WERI-Rb-1 (cell line): Measurements from ENCODE around the gene ADARB2.

Experiments used
- DNase-seq: peaks from one replicate; pipeline ENCODE4 v3.0.0-alpha.2; 2020
- H3K27ac ChIP-seq: fragments of 250-450 bp; sonication (Bioruptor Pico); 2 replicates; pipeline ENCODE4 v1.5.1; 2020; ENCODE audit warnings: mild to moderate bottlenecking, moderate library complexity
- H3K27me3 ChIP-seq: fragments of 250-450 bp; sonication (Bioruptor Pico); 2 replicates; pipeline ENCODE4 v1.5.1; 2021; ENCODE audit warnings: mild to moderate bottlenecking, low read depth, moderate library complexity; ENCODE audit not compliant: insufficient read depth, severe bottlenecking
- H3K36me3 ChIP-seq: fragments of 250-450 bp; sonication (Bioruptor Pico); 2 replicates; pipeline ENCODE4 v1.5.1; 2020; ENCODE audit warnings: mild to moderate bottlenecking, moderate library complexity
- H3K4me3 ChIP-seq: 2 replicates; pipeline ENCODE4 v1.5.1; 2011; ENCODE audit warnings: low read depth, mild to moderate bottlenecking, control low read depth, low read length
- H3K9me3 ChIP-seq: fragments of 250-450 bp; sonication (Bioruptor Pico); 2 replicates; pipeline ENCODE4 v1.5.1; 2021; ENCODE audit warnings: mild to moderate bottlenecking, moderate library complexity; ENCODE audit not compliant: severe bottlenecking
- TF ChIP-seq, protein P1 (sequence below): IDR thresholded peaks from 2 replicates; pipeline ENCODE4 v1.5.1; 2011; ENCODE audit warnings: low read depth, mild to moderate bottlenecking, control low read depth, inconsistent platforms, low read length

The ADARB2 gene

DNA sequence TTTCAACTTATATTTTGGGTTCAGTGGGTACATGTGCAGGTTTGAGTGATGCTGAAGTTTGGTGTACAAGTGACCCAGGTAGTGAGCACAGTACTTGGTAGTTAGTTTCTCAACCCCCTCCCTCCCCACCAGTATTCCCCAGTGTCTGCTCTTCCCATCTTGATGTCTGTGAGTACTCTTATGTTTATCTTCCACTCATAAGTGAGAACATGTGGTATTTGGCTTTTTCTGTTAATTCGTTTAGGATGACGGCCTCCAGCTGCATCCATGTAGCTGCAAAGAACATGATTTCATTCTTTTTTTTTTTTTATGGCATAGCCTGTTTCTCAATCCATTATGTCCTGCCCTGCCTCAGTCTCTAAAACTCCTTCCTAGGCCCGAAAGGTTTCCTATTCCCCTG is 459.0 kb downstream of the ADARB2 start:
- no peaks in the 10 kb centered on the region for H3K27me3 ChIP-seq
- no peak overlapping the region for H3K27ac ChIP-seq
- H3K4me3 ChIP-seq = no peak overlapping the region

DNA sequence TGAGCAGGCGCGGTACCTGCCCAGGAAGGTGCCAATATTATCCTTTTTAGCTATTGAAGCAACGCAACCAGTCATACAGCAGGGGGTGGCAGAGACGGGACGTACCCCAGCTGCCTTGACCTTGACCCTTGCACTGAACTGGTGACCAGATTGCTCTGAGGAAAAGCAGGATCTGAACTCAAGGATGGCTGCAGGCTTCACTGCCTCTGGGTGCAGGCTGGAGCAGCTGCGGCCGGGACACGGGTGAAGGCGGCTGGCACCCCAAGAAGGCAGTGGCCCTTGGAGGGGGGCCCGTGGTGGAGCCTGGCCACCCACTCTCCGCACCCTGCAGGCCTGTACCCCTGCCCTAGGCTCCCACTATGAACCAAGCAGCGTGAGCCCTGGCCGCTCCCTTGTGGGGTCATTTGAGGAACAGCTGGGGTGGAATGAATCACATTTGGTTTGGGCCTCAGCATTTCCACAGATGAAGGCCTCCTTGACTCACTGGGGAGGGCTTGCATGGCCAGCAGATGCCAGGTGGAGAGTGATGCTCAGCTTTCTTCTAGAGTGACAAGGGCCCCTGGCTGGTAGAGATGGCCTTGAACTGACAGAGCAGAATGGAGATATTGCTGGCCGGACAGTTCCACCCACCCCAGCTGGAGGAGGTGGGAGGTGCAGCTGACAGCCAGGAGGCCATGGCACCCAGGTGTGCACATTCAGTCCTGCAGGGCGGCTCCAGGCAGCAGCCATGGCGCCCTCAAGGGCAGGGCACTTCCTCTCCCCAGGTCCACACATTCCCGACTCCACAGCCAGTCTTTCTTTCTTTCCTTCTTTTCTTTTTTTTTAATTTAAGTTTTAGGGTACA is 462.4 kb downstream of the ADARB2 start:
- Histone ChIP-seq H3K9me3 (no peaks in the 10 kb centered on the region), H3K36me3 (no peaks in the 10 kb centered on the region), H3K27ac (no peak overlapping the region), H3K27me3 (peaks cover 5% of the 10 kb centered on the region), H3K4me3 (no peak overlapping the region)
- no peak for DNase-seq
- TF ChIP-seq, protein P1, sequence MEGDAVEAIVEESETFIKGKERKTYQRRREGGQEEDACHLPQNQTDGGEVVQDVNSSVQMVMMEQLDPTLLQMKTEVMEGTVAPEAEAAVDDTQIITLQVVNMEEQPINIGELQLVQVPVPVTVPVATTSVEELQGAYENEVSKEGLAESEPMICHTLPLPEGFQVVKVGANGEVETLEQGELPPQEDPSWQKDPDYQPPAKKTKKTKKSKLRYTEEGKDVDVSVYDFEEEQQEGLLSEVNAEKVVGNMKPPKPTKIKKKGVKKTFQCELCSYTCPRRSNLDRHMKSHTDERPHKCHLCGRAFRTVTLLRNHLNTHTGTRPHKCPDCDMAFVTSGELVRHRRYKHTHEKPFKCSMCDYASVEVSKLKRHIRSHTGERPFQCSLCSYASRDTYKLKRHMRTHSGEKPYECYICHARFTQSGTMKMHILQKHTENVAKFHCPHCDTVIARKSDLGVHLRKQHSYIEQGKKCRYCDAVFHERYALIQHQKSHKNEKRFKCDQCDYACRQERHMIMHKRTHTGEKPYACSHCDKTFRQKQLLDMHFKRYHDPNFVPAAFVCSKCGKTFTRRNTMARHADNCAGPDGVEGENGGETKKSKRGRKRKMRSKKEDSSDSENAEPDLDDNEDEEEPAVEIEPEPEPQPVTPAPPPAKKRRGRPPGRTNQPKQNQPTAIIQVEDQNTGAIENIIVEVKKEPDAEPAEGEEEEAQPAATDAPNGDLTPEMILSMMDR = no peak

More for the DNA sequence above, 459.0 kb downstream of the ADARB2 start:
- no peak for DNase-seq
- TF ChIP-seq, protein P1 = no peak
- H3K9me3 ChIP-seq = no peaks in the 10 kb centered on the region
- H3K36me3 ChIP-seq = no peaks in the 10 kb centered on the region

DNA sequence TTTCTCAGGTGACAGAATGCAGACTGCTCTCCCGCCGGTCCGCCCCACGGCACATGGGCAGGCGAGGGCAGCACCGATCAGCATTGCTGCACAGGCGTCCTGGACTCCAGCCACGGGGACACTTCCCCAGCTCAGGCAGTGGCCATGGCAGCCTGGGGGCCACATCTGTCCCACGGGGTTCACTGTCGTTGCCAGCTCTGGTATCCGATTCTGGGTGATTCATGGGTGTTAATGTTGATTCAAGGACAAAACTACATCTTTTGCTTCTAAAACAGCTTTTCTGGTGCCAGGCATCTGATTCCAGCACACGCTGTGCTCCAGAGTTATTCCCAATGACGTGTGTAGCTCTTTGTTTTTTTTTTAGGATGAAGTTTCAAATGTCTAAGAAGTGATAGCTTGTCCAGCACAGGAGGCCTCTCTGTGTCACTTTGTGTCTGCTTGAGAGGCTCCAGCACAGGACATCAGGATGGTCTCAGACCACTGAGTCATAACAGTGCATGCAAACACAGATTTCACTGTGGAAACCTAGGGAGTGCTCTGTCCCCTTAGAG is 463.1 kb downstream of the ADARB2 start:
- no peak for DNase-seq
- Histone ChIP-seq H3K4me3 (no peak overlapping the region), H3K36me3 (no peaks in the 10 kb centered on the region), H3K9me3 (no peaks in the 10 kb centered on the region), H3K27me3 (peaks cover 5% of the 10 kb centered on the region), H3K27ac (no peak overlapping the region)
- TF ChIP-seq, protein P1 = no peak

DNA sequence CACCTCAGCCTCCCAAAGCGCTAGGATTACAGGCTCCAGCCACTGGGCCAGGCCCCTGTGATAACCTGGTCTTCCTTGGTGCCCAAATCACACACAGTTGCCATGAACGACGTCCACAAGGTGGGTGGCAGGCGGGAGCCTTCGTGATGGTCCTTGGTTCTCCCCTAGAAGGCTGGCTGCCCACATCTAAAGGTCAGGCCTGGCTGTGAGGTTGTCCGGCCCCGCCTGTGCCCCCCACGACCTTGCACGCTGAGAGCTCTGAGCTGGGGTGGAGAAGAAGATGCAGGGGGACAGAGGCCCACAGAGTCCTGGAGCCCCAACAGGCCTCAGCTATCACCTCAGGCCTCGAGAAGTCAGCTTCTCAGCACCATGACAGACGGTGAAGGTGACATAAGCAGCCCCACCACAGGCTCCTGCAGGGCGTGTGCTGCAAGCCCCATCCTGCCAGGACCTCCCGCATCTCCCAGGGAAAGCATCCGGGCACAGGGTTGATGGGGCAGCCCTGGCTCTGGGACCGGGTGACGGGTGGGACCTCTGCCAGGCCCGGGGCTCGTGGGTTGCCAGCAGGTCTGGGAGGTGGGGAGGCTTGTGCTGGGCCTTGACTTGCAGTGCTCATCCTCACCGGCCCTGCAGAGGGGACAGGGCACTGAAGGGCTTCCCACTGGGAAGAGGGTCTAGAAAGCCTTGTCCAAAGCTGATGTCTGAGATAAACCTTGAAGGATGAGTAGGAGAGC is 463.8 kb downstream of the ADARB2 start:
- peaks cover 5% of the 10 kb centered on the region for H3K27me3 ChIP-seq
- H3K4me3 ChIP-seq = no peak overlapping the region
- no peak for DNase-seq
- TF ChIP-seq, protein P1 = no peak
- no peaks in the 10 kb centered on the region for H3K36me3 ChIP-seq
- H3K27ac ChIP-seq = no peak overlapping the region
- no peaks in the 10 kb centered on the region for H3K9me3 ChIP-seq

DNA sequence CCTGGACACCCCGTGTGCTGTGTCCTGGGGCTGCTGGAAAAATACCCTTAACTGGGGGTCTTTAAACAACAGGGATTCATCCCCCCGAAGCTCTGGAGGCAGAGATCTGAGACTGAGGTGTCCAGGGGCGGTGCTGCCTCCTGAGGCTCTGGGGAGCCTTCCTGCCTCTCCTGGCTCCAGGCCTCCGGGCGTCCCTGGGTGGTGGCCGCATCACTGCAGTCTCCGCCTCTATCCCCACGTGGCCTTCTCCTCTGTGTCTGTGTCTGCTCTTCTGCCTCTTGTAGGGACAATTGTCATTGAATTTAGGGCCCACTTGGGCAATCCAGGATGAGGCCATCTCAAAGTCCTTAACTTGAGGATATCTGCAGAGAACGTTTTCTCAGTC is 464.6 kb downstream of the ADARB2 start:
- no peak for DNase-seq
- no peak overlapping the region for H3K4me3 ChIP-seq
- H3K9me3 ChIP-seq = no peaks in the 10 kb centered on the region
- TF ChIP-seq, protein P1 = no peak
- H3K27ac ChIP-seq = no peak overlapping the region
- H3K27me3 ChIP-seq = peaks cover 5% of the 10 kb centered on the region
- no peaks in the 10 kb centered on the region for H3K36me3 ChIP-seq
